Measurements from ENCODE around the gene TSR3.

Gene TSR3

GRCh38 chr16:1318268-1318545 lies 33.5 kb downstream of the TSR3 start:
- Mint-ChIP-seq H3K9me3 (no peaks in the 10 kb centered on the region), H3K36me3 (peaks cover 57% of the 10 kb centered on the region), H3K4me3 (no peak overlapping the region), H3K4me1 (peaks cover 16% of the 10 kb centered on the region), H3K27ac (no peak overlapping the region), H3K27me3 (no peaks in the 10 kb centered on the region)
- ATAC-seq: no peak

- no peaks in the 10 kb centered on the region for H3K9me3 Mint-ChIP-seq
- no peak for ATAC-seq
- H3K36me3 Mint-ChIP-seq: peaks cover 59% of the 10 kb centered on the region
- H3K4me1 Mint-ChIP-seq: peaks cover 21% of the 10 kb centered on the region
- H3K27me3 Mint-ChIP-seq: no peaks in the 10 kb centered on the region
- no peak overlapping the region for H3K4me3 Mint-ChIP-seq
- H3K27ac Mint-ChIP-seq: no peak overlapping the region
These were observed 34.0 kb downstream of the TSR3 start for GRCh38 chr16:1317479-1318267.

GRCh38 chr16:1316033-1316405 lies 35.7 kb downstream of the TSR3 start:
- no peaks in the 10 kb centered on the region for H3K9me3 Mint-ChIP-seq
- peaks cover 38% of the 10 kb centered on the region for H3K4me1 Mint-ChIP-seq
- H3K4me3 Mint-ChIP-seq: no peak overlapping the region
- no peak for ATAC-seq
- H3K27ac Mint-ChIP-seq: no peak overlapping the region
- H3K27me3 Mint-ChIP-seq: no peaks in the 10 kb centered on the region
- H3K36me3 Mint-ChIP-seq: peaks cover 64% of the 10 kb centered on the region

DNA sequence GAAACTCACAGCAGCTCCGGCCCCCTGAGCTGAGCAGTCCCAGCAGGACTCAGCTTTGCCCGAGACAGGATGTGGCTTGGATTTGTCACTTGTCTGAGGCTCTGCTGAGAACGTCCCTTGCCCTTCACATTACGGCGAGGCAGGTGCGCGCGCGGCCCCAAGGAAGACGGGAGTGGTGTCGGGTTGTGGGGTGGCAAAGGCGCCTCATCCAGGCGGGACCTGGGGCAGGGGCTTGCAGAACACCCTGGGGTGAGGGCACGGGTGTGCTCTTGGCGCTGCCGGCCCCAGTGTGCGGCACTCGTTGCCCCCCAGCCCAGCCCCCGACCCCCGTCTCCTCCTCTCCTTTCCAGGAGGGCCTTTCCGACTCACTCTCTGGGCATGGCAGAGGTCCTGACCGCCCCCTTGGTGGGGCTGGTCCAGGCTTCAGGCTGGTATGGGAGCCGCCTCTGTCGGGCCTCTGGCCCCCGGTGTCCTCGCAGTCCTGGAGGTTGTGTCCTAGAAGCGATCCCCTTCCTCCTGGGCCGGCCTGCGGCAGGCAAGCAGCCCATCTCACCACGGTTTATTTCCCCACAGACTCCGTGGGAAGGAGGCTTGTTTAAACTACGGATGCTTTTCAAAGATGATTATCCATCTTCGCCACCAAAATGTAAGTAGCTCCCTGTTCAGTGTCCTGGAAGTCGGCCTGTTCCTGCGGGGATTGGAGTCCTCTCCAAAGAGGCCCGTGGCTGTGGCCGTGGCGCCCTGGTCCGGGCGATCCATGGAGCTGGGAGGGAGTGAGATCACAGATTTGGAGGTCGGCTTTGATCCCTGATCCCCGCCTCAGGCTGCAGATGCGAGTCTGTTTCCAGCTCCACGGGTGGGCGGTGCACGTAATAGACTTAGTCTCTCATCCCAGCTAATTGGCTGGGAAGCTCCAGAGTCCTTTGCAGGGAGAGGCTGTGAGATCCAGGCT lies 36.3 kb downstream of the TSR3 start:
- no peak overlapping the region for H3K4me3 Mint-ChIP-seq
- H3K9me3 Mint-ChIP-seq: no peaks in the 10 kb centered on the region
- no peak for ATAC-seq
- H3K27me3 Mint-ChIP-seq: no peaks in the 10 kb centered on the region
- H3K36me3 Mint-ChIP-seq: peaks cover 68% of the 10 kb centered on the region
- H3K27ac Mint-ChIP-seq: no peak overlapping the region
- H3K4me1 Mint-ChIP-seq: peaks cover 44% of the 10 kb centered on the region

DNA sequence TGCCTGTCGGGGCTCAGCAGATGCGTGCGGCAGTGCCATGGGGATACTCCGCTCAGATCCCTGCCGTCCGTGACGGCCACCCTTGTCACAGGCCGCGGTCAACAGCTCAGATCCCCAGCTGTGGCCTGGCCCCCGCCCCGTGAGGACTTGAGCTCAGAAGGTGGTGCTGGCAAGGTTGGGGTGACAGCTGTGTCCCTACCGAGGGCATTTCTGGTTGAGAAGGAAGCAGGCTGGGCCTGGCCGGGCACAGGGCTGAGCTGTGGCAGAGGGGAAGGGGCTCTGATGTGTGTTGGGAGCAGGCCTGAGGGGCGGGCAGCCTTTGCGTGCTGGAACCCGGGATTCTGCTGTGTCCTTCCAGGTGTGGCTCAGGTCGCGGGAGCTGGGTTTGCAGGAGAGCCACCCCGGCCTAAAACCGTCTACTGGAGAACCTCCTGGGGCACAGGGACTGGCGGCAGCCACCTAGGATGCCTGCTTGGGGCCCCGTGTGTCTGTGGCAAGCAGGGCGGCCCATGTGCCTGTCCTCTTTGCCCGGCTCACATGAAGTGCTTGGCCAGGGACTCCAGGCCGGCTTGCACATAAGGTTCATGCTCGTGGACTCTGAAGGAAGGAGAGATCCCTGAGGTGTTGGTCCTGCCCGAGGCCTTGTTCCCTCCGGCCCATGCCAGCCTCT lies 37.1 kb downstream of the TSR3 start:
- Mint-ChIP-seq H3K27me3 (no peaks in the 10 kb centered on the region), H3K4me1 (peaks cover 49% of the 10 kb centered on the region), H3K4me3 (no peak overlapping the region), H3K27ac (no peak overlapping the region), H3K36me3 (peaks cover 66% of the 10 kb centered on the region), H3K9me3 (no peaks in the 10 kb centered on the region)
- no peak for ATAC-seq

DNA sequence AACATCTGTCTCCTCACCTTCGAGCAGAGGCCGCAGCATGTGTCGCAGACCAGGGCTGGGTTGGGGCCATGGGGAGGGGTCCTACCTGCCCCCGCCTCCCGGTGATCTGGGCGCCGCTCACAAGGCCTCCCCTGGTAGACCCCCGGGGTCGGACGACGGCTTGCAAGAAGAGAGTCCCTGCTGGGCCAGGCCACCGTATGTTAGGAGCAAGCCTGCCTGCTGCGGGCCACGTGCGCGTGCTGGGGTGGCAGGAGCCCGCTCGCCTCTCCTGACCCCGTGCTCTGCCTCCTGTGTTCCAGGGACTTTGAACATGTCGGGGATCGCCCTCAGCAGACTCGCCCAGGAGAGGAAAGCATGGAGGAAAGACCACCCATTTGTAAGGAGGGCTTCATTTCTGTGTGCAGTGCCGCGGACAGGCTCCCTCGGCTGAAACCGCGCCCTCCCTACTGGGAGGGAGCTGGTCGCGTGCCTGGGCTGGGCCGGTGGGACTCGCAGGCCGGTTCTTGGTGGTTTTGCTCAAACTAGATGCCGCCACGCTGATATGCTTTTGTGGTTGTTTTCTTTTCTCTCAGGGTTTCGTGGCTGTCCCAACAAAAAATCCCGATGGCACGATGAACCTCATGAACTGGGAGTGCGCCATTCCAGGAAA lies 37.8 kb downstream of the TSR3 start:
- no peaks in the 10 kb centered on the region for H3K9me3 Mint-ChIP-seq
- ATAC-seq: no peak
- H3K4me1 Mint-ChIP-seq: peaks cover 49% of the 10 kb centered on the region
- no peaks in the 10 kb centered on the region for H3K27me3 Mint-ChIP-seq
- peaks cover 60% of the 10 kb centered on the region for H3K36me3 Mint-ChIP-seq
- H3K27ac Mint-ChIP-seq: no peak overlapping the region
- no peak overlapping the region for H3K4me3 Mint-ChIP-seq

DNA sequence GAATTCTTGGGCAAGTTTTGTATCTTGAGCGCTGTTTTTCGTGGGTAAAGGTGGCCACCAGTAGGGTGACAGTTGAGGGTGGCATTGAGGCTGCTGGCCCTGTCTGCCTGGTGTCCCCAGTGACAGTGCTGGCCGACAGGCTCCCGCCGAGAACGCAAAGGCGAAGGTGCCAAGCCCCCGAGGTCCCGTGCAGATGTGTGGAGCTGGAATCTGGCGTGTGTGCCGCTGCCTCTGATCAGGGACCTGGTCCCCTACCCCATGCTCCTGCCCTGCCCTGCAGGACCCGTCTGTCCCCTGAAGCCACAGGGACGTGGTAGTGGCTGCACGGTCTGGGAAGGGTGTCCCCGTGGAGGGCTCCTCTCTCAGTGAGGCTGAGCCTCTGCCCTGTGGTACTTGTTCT lies 38.8 kb downstream of the TSR3 start:
- Mint-ChIP-seq H3K4me1 (peaks cover 48% of the 10 kb centered on the region), H3K27me3 (no peaks in the 10 kb centered on the region), H3K9me3 (no peaks in the 10 kb centered on the region), H3K4me3 (peak overlapping the region; percentile 93), H3K27ac (peak overlapping the region; percentile 99), H3K36me3 (peaks cover 52% of the 10 kb centered on the region)
- ATAC-seq: no peak

DNA sequence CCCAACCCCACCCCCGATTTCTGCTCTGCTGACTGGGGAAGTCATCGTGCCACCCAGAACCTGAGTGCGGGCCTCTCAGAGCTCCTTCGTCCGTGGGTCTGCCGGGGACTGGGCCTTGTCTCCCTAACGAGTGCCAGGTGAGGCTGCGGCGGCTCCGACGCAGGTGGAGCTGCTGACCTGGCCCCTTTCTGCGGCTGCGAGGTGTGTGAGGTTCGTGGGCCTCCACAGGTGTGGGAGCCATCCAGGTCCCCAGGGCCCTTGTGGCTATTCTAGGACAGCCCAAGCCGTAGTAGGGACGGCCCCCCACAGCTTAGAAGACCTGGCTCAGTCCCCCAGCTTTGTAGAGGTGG lies 39.2 kb downstream of the TSR3 start:
- peak overlapping the region; percentile 93 for H3K4me3 Mint-ChIP-seq
- H3K4me1 Mint-ChIP-seq: peaks cover 53% of the 10 kb centered on the region
- H3K27ac Mint-ChIP-seq: peak overlapping the region; percentile 99
- no peaks in the 10 kb centered on the region for H3K27me3 Mint-ChIP-seq
- H3K36me3 Mint-ChIP-seq: peaks cover 47% of the 10 kb centered on the region
- ATAC-seq: no peak
- H3K9me3 Mint-ChIP-seq: no peaks in the 10 kb centered on the region

- peaks cover 55% of the 10 kb centered on the region for H3K4me1 Mint-ChIP-seq
- peak overlapping the region; percentile 99 for H3K27ac Mint-ChIP-seq
- no peaks in the 10 kb centered on the region for H3K27me3 Mint-ChIP-seq
- peaks cover 44% of the 10 kb centered on the region for H3K36me3 Mint-ChIP-seq
- peak overlapping the region; percentile 93 for H3K4me3 Mint-ChIP-seq
- no peaks in the 10 kb centered on the region for H3K9me3 Mint-ChIP-seq
- no peak for ATAC-seq
These were observed 39.8 kb downstream of the TSR3 start for GRCh38 chr16:1311738-1312466.

- peaks cover 60% of the 10 kb centered on the region for H3K4me1 Mint-ChIP-seq
- H3K9me3 Mint-ChIP-seq: no peaks in the 10 kb centered on the region
- peaks cover 38% of the 10 kb centered on the region for H3K36me3 Mint-ChIP-seq
- H3K27me3 Mint-ChIP-seq: no peaks in the 10 kb centered on the region
- no peak for ATAC-seq
- H3K27ac Mint-ChIP-seq: peak overlapping the region; percentile 99
- H3K4me3 Mint-ChIP-seq: peak overlapping the region; percentile 93
These were observed 40.4 kb downstream of the TSR3 start for GRCh38 chr16:1311212-1311737.

DNA sequence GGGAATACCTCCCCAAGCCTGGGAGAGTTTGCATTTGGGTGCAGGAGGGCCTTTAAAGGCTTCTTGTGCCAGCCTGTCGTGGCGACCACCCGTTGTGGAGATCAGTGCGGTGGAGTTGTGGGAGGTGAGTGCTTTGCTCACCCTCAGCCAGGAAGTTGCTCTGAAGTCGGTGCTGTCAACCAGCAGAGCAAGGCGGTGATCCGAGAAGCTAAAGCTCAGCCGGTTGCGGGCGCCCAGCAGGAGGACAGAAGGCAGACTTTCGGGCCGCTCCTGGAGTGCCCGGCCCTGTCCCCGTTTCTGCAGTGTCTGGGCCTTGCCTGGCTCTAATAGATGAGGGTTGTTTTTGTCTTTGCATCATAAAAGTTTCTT lies 40.9 kb downstream of the TSR3 start:
- ATAC-seq: no peak
- peak overlapping the region; percentile 99 for H3K27ac Mint-ChIP-seq
- H3K4me3 Mint-ChIP-seq: peak overlapping the region; percentile 93
- H3K4me1 Mint-ChIP-seq: peaks cover 65% of the 10 kb centered on the region
- no peaks in the 10 kb centered on the region for H3K27me3 Mint-ChIP-seq
- H3K9me3 Mint-ChIP-seq: no peaks in the 10 kb centered on the region
- peaks cover 33% of the 10 kb centered on the region for H3K36me3 Mint-ChIP-seq

DNA sequence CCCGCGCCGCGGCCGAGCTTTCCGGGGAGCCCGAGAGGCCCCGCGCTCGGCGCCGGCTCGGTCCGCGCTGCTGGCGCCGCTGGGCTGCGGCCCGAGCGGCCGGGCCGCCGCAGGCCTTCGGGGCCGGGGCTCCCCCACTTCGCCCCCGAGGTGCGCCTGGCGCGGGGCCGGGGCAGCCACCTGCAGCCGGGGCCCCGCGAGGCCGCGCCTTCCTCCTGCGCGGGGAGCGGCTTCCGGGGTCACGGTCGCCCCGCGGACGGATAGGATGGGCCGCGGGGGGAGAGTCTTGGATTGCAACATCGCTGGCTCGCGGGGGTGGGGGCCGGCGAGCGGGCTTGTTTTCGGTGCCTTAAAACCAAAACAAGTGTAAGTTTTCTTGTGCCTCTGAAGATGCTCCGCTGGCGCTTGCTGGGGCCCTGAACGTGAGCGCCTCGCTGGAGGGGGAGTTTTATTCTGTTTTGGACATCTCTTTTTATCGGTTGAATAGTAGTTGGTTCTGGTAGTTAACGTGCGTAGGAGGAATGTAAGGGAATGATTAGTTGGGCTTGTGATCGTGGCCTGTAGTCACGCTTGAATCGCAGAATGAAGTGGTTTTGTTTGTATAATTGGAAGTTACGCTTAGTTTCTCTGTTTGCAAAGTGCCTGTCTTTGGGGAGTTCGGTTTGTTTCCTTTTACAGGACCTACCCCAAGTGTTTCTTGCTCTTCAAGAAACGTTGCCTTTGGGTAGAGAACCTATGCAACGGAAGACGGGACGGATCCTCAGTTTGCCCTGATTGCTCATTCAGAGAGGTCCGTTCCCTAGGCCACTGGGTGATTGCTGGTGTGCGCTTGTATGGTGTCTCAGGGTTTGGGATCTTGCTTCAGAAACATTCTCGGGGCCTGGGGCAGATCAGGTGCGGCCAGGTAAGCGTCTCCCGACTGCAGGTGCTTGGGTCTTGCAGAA lies 41.5 kb downstream of the TSR3 start:
- peak overlapping the region; percentile 93 for H3K4me3 Mint-ChIP-seq
- H3K27me3 Mint-ChIP-seq: no peaks in the 10 kb centered on the region
- H3K27ac Mint-ChIP-seq: peak overlapping the region; percentile 99
- H3K4me1 Mint-ChIP-seq: peaks cover 69% of the 10 kb centered on the region
- ATAC-seq: peak; percentile 47
- no peaks in the 10 kb centered on the region for H3K9me3 Mint-ChIP-seq
- H3K36me3 Mint-ChIP-seq: peaks cover 28% of the 10 kb centered on the region

GRCh38 chr16:1308977-1309885 lies 42.4 kb downstream of the TSR3 start, which contains the start of gene UBE2I:
Gene UBE2I (plus strand): TSS chr16:1309636. CDS start chr16:1314031, 4,395 bp downstream.
- H3K27ac Mint-ChIP-seq: peak within 1 kb of the TSS; percentile 99
- ATAC-seq: peak; percentile 86
- H3K27me3 Mint-ChIP-seq: no peaks in the 10 kb centered on the region
- no peaks in the 10 kb centered on the region for H3K9me3 Mint-ChIP-seq
- H3K36me3 Mint-ChIP-seq: peaks cover 24% of the 10 kb centered on the region
- H3K4me3 Mint-ChIP-seq: peak within 1 kb of the TSS; percentile 93
- H3K4me1 Mint-ChIP-seq: peaks cover 73% of the 10 kb centered on the region
